ENCODE data around the gene HSD3B2.

Gene HSD3B2

GRCh38 chr1:119380983-119381662 lies 33.8 kb upstream of the HSD3B2 start:
- no peak for TF ChIP-seq CTCF (IDR thresholded peaks at IDR 0.05; ENCODE audit: low read depth, low read length)
- no peak for DNase-seq (ENCODE audit: extremely low read depth, low read depth)

GRCh38 chr1:119384591-119384990 lies 30.4 kb upstream of the HSD3B2 start:
- DNase-seq (ENCODE audit: extremely low read depth, low read depth): no peak
- TF ChIP-seq CTCF (IDR thresholded peaks at IDR 0.05; ENCODE audit: low read depth, low read length): no peak

GRCh38 chr1:119385650-119386049 lies 29.3 kb upstream of the HSD3B2 start:
- no peak for TF ChIP-seq CTCF (IDR thresholded peaks at IDR 0.05; ENCODE audit: low read depth, low read length)
- DNase-seq (ENCODE audit: extremely low read depth, low read depth): no peak

GRCh38 chr1:119387858-119388257 lies 27.1 kb upstream of the HSD3B2 start:
- no peak for DNase-seq (ENCODE audit: extremely low read depth, low read depth)
- no peak for TF ChIP-seq CTCF (IDR thresholded peaks at IDR 0.05; ENCODE audit: low read depth, low read length)

- no peak for DNase-seq (ENCODE audit: extremely low read depth, low read depth)
- no peak for TF ChIP-seq CTCF (IDR thresholded peaks at IDR 0.05; ENCODE audit: low read depth, low read length)
Measured at GRCh38 chr1:119388450-119388849, 26.5 kb upstream of the HSD3B2 start.

- TF ChIP-seq CTCF (IDR thresholded peaks at IDR 0.05; ENCODE audit: low read depth, low read length): no peak
- no peak for DNase-seq (ENCODE audit: extremely low read depth, low read depth)
Measured at GRCh38 chr1:119390526-119390925, 24.4 kb upstream of the HSD3B2 start.

- TF ChIP-seq CTCF (IDR thresholded peaks at IDR 0.05; ENCODE audit: low read depth, low read length): no peak
- no peak for DNase-seq (ENCODE audit: extremely low read depth, low read depth)
Measured at GRCh38 chr1:119391749-119392148, 23.2 kb upstream of the HSD3B2 start.

Measured in AG09319 (cell line).